Measurements from ENCODE around the gene JOSD1.

GRCh38 chr22:38721551-38721950 lies 20.8 kb upstream of the JOSD1 start:
- TF ChIP-seq POLR2A (IDR thresholded peaks at IDR 0.05) (no peak), CTCF (IDR thresholded peaks at IDR 0.05) (no peak)

Data from testis (tissue), 2 donors.